GM19463 (cell line): Measurements from ENCODE around the gene OR5H6.
"Not testable (repeated sequence)": the region's sequence is repeated elsewhere in the genome, so short reads cannot be mapped to it uniquely, and the experiment has no call there.

Experiments
- ATAC-seq: cut with Tn5 transposase; IDR thresholded peaks from one replicate; pipeline ENCODE4 v1.9.1; 2021; ENCODE audit warnings: mild to moderate bottlenecking, moderate library complexity; ENCODE audit not compliant: unreplicated experiment

OR5H6 gene

DNA sequence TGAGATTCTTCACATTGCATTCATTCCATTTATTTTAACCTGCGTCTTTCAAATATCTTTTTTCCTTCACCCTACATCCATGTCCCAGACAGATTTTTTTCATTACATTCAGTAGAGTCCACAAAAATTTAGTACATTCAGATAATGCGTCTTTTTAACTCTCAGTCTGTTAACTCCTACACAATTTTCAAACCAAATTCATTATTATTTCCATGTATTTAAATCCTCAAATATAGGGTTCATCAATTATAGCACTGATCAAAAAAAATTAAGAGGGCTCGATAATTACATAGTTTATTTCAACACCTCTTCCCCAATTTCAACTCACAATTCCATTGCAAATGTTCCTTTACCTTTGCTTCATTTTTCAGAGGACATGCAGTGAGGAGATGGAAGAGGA is at the start of gene OR5H6:
TSS of gene OR5H6 (plus strand) at position 301 of the 400 bp plus-strand sequence. CDS start at position 390, 89 bp downstream.
- ATAC-seq, result no peak

DNA sequence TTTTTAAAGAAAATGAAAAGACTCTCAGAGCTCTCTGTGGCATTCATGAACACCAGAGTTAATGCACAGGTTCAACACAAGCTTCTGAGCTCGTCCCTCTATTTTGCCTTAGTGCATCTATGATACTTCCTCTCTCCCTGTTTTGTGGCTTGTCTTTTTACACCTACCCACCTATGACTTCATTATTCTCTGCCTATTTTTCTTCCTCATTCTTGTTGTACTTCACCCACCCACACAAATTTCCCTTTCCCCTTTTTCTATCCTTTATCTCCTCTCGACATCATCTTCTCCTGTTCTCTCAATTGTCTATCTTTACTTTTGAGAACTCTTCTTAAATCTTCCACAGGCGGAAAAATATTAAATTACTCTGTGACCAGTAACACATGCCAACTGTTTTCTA is 49.0 kb upstream of the OR5H6 start:
- ATAC-seq, result no peak

- ATAC-seq, result no peak
Observed at GRCh38 chr3:98223907-98224672, 40.0 kb upstream of the OR5H6 start.

- no peak for ATAC-seq
Observed at GRCh38 chr3:98232489-98232888, 31.6 kb upstream of the OR5H6 start.

DNA sequence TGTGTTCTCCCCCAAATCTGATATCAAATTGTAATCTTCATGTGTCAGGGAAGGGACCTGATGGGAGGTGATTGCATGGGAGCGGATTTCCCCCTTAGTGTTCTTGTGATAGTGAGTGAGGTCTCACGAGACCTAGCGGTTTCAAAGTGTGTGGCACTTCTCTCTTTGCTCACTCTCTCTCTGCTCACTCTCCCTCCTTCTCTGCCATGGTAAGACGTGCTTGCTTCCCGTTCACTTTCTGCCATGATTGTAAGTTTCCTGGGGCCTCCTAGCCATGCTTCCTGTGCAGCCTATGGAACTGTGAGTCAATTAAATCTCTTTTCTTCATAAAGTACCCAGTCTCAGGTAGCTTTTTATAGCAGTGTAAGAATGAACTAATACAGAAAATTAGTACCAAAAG is 30.6 kb upstream of the OR5H6 start:
- ATAC-seq, result peak; percentile 62

DNA sequence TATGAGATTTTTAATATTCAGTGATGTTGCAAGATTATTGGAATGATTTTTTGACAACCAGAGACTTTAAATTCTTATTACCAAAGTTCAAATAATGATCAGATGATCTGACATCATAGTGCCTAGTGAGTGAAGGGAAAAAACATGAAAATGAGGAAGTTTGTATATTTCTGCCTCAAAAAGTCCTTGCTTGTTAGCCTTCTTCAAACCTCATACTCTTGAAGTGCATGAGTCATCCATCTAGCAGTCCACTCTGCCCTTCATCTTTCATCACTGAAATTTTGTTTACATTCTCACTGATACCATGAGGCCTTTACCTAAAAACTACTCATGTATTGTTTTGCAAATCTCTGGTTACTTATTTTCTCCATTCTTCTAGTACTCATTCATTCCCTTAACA is 23.9 kb upstream of the OR5H6 start:
- ATAC-seq, result no peak

DNA sequence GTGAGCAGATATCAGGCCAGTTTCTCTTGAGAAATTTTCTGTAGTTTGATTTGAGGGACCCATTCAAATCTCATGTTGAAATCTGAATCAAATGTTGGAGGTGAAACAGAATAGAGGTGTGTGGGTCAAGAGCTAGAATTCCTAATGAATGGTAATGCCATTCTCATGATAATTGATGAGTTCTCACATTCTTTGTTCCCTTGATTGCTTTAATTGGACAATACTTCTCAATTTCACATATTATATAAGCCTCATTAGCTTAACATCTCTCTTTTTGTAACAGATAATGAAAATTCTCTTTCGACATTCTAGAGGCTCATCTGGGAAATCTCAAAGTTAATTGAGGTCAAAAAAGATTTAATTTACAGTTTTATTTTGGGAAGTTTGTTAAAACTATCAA is 21.9 kb upstream of the OR5H6 start:
- no peak for ATAC-seq

DNA sequence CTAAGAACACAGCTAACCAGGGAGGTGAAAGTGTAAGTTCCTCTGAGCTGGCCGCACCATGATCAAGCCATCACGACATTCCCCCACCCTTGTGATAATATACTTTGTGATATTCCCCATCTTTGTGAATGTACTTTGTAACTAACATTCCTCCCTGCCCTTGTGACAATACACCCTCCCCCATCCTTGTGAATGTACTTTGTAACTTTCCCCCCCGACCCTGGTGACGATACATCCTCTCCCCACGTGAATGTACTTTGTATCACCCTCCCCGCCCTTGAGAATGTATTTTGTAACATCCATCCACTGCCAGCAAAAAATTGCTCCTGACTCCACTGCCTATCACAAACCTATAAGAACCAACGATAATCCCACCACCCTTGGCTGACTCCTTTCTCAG is 20.2 kb upstream of the OR5H6 start:
- no peak for ATAC-seq

GRCh38 chr3:98246142-98246541 is 17.9 kb upstream of the OR5H6 start:
- ATAC-seq, result no peak

- not testable (repeated sequence) for ATAC-seq
Observed at GRCh38 chr3:98256026-98256425, 8.0 kb upstream of the OR5H6 start.

DNA sequence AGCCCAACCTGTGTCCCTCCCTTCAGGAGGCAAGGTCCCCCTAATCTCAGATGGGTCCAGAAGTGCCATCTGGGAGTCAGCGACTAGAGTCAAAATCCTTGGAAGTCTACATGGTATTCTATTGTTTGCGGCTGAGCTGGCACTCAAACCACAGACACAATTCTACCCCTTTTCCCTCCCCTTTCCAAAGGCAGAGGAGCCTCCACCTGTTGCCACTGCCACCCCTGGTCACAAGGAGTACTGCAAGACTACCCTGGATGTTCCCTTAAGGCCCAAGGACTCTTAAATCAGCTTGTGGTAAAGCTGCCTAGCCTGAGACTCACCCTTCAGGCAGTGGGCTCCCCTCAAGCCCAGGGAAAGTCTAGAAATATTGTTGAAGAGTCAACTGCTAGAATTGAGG is 4.3 kb upstream of the OR5H6 start:
- peak; percentile 83 for ATAC-seq

GRCh38 chr3:98262046-98262445 is 2.0 kb upstream of the OR5H6 start:
- ATAC-seq, result no peak

GRCh38 chr3:98269846-98270245 is 5.8 kb downstream of the OR5H6 start:
- ATAC-seq, result no peak

GRCh38 chr3:98272126-98272525 is 8.1 kb downstream of the OR5H6 start:
- no peak for ATAC-seq

- no peak for ATAC-seq
Observed at GRCh38 chr3:98274914-98275313, 10.9 kb downstream of the OR5H6 start.

- ATAC-seq, result no peak
Observed at GRCh38 chr3:98282205-98282604, 18.2 kb downstream of the OR5H6 start, which contains the start of gene OR5H2. OR5H2 (plus strand) TSS chr3:98282505; CDS start chr3:98282903, 398 bp downstream.

DNA sequence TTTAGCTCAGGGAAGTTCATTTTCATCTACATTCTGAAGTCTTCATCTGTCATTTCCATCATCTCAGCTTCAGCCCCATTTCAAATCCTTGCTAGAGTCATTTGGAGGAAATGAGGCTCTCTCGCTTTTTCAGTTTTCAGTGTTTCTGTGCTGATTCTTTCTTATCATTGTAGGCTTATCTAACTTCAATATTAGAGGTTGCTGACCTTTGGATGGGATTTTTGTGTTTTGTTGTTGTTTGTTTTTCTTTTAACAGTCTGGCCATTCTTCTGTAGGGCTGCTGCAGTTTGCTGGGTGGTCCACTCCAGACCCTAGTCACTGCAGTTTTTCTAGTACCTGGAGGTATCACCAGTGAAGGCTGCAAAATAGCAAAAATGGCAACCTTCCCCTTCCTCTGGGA is 26.9 kb downstream of the OR5H6 start:
- ATAC-seq, result no peak

GRCh38 chr3:98291332-98291957 is 27.4 kb downstream of the OR5H6 start:
- no peak for ATAC-seq
